HL-60 (cell line): ENCODE measurements around the gene CLSTN2.

Experiments used
- CTCF ChIP-seq: IDR thresholded peaks from one replicate; pipeline ENCODE4 v1.5.1; 2011; ENCODE audit warnings: low read length, control low read depth, inconsistent platforms; ENCODE audit not compliant: insufficient read depth
- GABPA ChIP-seq: IDR thresholded peaks from 2 replicates; pipeline ENCODE4 v1.6.1; 2012; ENCODE audit warnings: low read depth
- POLR2AphosphoS5 ChIP-seq: IDR thresholded peaks from 2 replicates; pipeline ENCODE4 v1.6.1; 2012; ENCODE audit warnings: low read depth
- TF ChIP-seq, protein P1 (sequence below): IDR thresholded peaks from 2 replicates; pipeline ENCODE4 v1.6.1; 2012; ENCODE audit warnings: low read depth; ENCODE audit not compliant: insufficient replicate concordance

DNA sequence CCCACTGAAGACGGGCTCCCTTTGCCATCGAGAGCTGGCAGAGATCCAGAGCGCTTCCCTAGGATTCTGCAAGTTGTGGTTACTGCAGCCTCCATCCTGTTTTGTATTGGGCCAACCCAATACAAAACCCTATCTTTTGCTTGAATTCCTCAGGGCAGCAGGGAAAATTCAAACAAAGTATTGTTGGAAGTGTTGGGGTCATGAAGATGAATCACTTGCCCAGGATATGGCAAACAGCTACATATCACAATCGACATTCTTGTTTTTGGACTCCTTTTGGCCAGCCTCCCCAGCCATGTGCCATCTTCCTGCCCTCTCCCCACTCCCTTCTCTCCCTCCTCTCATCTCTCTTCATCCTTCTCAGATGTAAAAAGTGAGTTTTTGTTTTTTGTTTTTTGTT is 642.9 kb downstream of the CLSTN2 start:
- TF ChIP-seq GABPA (no peak), CTCF (no peak), POLR2AphosphoS5 (no peak)
- TF ChIP-seq, protein P1, sequence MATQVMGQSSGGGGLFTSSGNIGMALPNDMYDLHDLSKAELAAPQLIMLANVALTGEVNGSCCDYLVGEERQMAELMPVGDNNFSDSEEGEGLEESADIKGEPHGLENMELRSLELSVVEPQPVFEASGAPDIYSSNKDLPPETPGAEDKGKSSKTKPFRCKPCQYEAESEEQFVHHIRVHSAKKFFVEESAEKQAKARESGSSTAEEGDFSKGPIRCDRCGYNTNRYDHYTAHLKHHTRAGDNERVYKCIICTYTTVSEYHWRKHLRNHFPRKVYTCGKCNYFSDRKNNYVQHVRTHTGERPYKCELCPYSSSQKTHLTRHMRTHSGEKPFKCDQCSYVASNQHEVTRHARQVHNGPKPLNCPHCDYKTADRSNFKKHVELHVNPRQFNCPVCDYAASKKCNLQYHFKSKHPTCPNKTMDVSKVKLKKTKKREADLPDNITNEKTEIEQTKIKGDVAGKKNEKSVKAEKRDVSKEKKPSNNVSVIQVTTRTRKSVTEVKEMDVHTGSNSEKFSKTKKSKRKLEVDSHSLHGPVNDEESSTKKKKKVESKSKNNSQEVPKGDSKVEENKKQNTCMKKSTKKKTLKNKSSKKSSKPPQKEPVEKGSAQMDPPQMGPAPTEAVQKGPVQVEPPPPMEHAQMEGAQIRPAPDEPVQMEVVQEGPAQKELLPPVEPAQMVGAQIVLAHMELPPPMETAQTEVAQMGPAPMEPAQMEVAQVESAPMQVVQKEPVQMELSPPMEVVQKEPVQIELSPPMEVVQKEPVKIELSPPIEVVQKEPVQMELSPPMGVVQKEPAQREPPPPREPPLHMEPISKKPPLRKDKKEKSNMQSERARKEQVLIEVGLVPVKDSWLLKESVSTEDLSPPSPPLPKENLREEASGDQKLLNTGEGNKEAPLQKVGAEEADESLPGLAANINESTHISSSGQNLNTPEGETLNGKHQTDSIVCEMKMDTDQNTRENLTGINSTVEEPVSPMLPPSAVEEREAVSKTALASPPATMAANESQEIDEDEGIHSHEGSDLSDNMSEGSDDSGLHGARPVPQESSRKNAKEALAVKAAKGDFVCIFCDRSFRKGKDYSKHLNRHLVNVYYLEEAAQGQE: no peak
